Right forelimb (tissue), 1 donor: Measurements from ENCODE around the gene SNX25.
"Not testable (repeated sequence)": the region's sequence is repeated elsewhere in the genome, so short reads cannot be mapped to it uniquely, and the experiment has no call there.

Experiments used
- DNase-seq: peaks from one replicate; pipeline ENCODE4 v3.0.0-alpha.2; 2018

The SNX25 gene

GRCh38 chr4:185351691-185352090 is 142.3 kb downstream of the SNX25 start:
- DNase-seq, result no peak

- DNase-seq, result no peak
These were observed 142.8 kb downstream of the SNX25 start for GRCh38 chr4:185352202-185352601.

GRCh38 chr4:185352741-185353140 is 143.3 kb downstream of the SNX25 start:
- no peak for DNase-seq

GRCh38 chr4:185357211-185357610 is 147.8 kb downstream of the SNX25 start:
- no peak for DNase-seq

- DNase-seq, result no peak
These were observed 148.5 kb downstream of the SNX25 start for GRCh38 chr4:185357733-185358440.

- no peak for DNase-seq
These were observed 149.1 kb downstream of the SNX25 start for GRCh38 chr4:185358514-185358913.

GRCh38 chr4:185358959-185359358 is 149.6 kb downstream of the SNX25 start:
- DNase-seq, result no peak

- DNase-seq, result no peak
These were observed 150.5 kb downstream of the SNX25 start for GRCh38 chr4:185359767-185360446.

- DNase-seq, result no peak
These were observed 152.5 kb downstream of the SNX25 start for GRCh38 chr4:185361872-185362271.

- not testable (repeated sequence) for DNase-seq
These were observed 153.2 kb downstream of the SNX25 start for GRCh38 chr4:185362570-185362969.

- DNase-seq, result no peak
These were observed 153.9 kb downstream of the SNX25 start for GRCh38 chr4:185363251-185363650.

- DNase-seq, result no peak
These were observed 155.5 kb downstream of the SNX25 start for GRCh38 chr4:185364886-185365285.

- DNase-seq, result no peak
These were observed 160.3 kb downstream of the SNX25 start for GRCh38 chr4:185369731-185370130.

- no peak for DNase-seq
These were observed 161.0 kb downstream of the SNX25 start for GRCh38 chr4:185370268-185370949.

GRCh38 chr4:185371702-185372101 is 162.3 kb downstream of the SNX25 start:
- DNase-seq, result no peak

GRCh38 chr4:185374027-185374426 is 164.6 kb downstream of the SNX25 start:
- DNase-seq, result no peak

GRCh38 chr4:185374573-185374972 is 165.2 kb downstream of the SNX25 start:
- no peak for DNase-seq

- no peak for DNase-seq
These were observed 168.9 kb downstream of the SNX25 start for GRCh38 chr4:185378264-185378663.

GRCh38 chr4:185379326-185380295 is 170.2 kb downstream of the SNX25 start:
- DNase-seq, result no peak

- no peak for DNase-seq
These were observed 170.9 kb downstream of the SNX25 start for GRCh38 chr4:185380320-185380719.

GRCh38 chr4:185381288-185382196 is 172.1 kb downstream of the SNX25 start:
- DNase-seq, result no peak

GRCh38 chr4:185382754-185383153 is 173.4 kb downstream of the SNX25 start:
- no peak for DNase-seq
